HepG2 (cell line): ENCODE measurements around the gene ITIH2. TPM values are rescaled to one million over a fixed set of nuclear protein-coding genes. Genes with fewer than 3 reads are reported as not detected.

Experiments used
- ATF7 ChIP-seq, 2 experiments: fragments of 450-650 bp in 1 of 2; sonication (generic) in 1 of 2; formaldehyde crosslinking in 1 of 2; IDR thresholded peaks; 2 replicates each; pipeline versions ENCODE4 v1.4.0 to v1.6.1; 2016 to 2020; ENCODE audit warnings: antibody characterized with exemption in 1 of 2, mild to moderate bottlenecking in 1 of 2, missing genetic modification reagents in 1 of 2
- ATM ChIP-seq: fragments of 450-650 bp; IDR thresholded peaks from 2 replicates; pipeline ENCODE4 v1.7.1; 2017; ENCODE audit warnings: mild to moderate bottlenecking, borderline replicate concordance
- CCDC6 ChIP-seq: sonication (generic); formaldehyde crosslinking; IDR thresholded peaks from 2 replicates; pipeline ENCODE4 v1.8.1; 2022; ENCODE audit warnings: mild to moderate bottlenecking, missing genetic modification reagents, moderate library complexity
- EHMT2 ChIP-seq: fragments of 200-600 bp; sonication (generic); IDR thresholded peaks from 2 replicates; pipeline ENCODE4 v1.7.0; 2017; ENCODE audit warnings: antibody characterized with exemption, low read depth, low read length, borderline replicate concordance
- FOSL2 ChIP-seq: sonication (generic); formaldehyde crosslinking; IDR thresholded peaks from 2 replicates; pipeline ENCODE4 v1.4.0; 2020; ENCODE audit warnings: missing genetic modification reagents
- FOXP1 ChIP-seq, 2 experiments: fragments of 450-650 bp in 1 of 2; IDR thresholded peaks; 2 replicates each; pipeline ENCODE4 v1.6.1; 2017 to 2018; ENCODE audit warnings: antibody characterized with exemption in 1 of 2
- GATA4 ChIP-seq: sonication (generic); IDR thresholded peaks from 2 replicates; pipeline ENCODE4 v1.6.1; 2016; ENCODE audit warnings: antibody characterized with exemption, low read depth, borderline replicate concordance
- GATAD1 ChIP-seq: IDR thresholded peaks from 2 replicates; pipeline ENCODE4 v1.6.1; 2016; ENCODE audit warnings: missing genetic modification reagents, missing compliant biosample characterization
- HDAC6 ChIP-seq: fragments of 200-600 bp; sonication (generic); IDR thresholded peaks from 2 replicates; pipeline ENCODE4 v1.7.0; 2017; ENCODE audit warnings: mild to moderate bottlenecking, antibody characterized with exemption, low read length, low read depth
- LCORL ChIP-seq, 2 experiments: fragments of 450-650 bp in 1 of 2; sonication (generic) in 1 of 2; formaldehyde crosslinking in 1 of 2; IDR thresholded peaks; 2 replicates each; pipeline versions ENCODE4 v1.5.0 to v1.6.1; 2017 to 2020; ENCODE audit warnings: antibody characterized with exemption in 1 of 2, missing genetic modification reagents in 1 of 2
- MTA1 ChIP-seq: sonication (generic); formaldehyde crosslinking; IDR thresholded peaks from 2 replicates; pipeline ENCODE4 v1.4.0; 2020; ENCODE audit warnings: missing genetic modification reagents, mild to moderate bottlenecking, borderline replicate concordance
- NCOA5 ChIP-seq: sonication (generic); formaldehyde crosslinking; IDR thresholded peaks from 2 replicates; pipeline ENCODE4 v1.4.0; 2020; ENCODE audit warnings: missing genetic modification reagents
- NFE2L1 ChIP-seq: sonication (generic); formaldehyde crosslinking; IDR thresholded peaks from 2 replicates; pipeline ENCODE4 v1.4.0; 2020; ENCODE audit warnings: missing genetic modification reagents, mild to moderate bottlenecking, borderline replicate concordance
- PAWR ChIP-seq: sonication (generic); formaldehyde crosslinking; IDR thresholded peaks from 2 replicates; pipeline ENCODE4 v1.4.0; 2020; ENCODE audit warnings: missing genetic modification reagents, mild to moderate bottlenecking, borderline replicate concordance
- PHF5A ChIP-seq: IDR thresholded peaks from one replicate; pipeline ENCODE4 v1.6.1; 2018; ENCODE audit warnings: low read depth, missing genetic modification reagents; ENCODE audit not compliant: unreplicated experiment
- REXO4 ChIP-seq: sonication (generic); formaldehyde crosslinking; IDR thresholded peaks from 2 replicates; pipeline ENCODE4 v1.8.0; 2022; ENCODE audit warnings: missing genetic modification reagents, mild to moderate bottlenecking, borderline replicate concordance
- RFXAP ChIP-seq: sonication (generic); formaldehyde crosslinking; IDR thresholded peaks from 2 replicates; pipeline ENCODE4 v1.4.0; 2020; ENCODE audit warnings: missing genetic modification reagents, borderline replicate concordance
- SALL2 ChIP-seq: sonication (generic); formaldehyde crosslinking; IDR thresholded peaks from 2 replicates; pipeline ENCODE4 v1.8.1; 2023; ENCODE audit warnings: mild to moderate bottlenecking, missing genetic modification reagents, inconsistent platforms
- SATB2 ChIP-seq: sonication (generic); formaldehyde crosslinking; IDR thresholded peaks from 2 replicates; pipeline ENCODE4 v1.5.0; 2020; ENCODE audit warnings: missing genetic modification reagents
- SRSF9 ChIP-seq: fragments of 200-400 bp; formaldehyde crosslinking; IDR thresholded peaks from 2 replicates; pipeline ENCODE4 v1.6.1; 2018; ENCODE audit warnings: borderline replicate concordance, mild to moderate bottlenecking, low read depth, low read length; ENCODE audit not compliant: insufficient read depth, poor library complexity, severe bottlenecking
- TAF15 ChIP-seq: fragments of 200-400 bp; formaldehyde crosslinking; IDR thresholded peaks from one replicate; pipeline ENCODE4 v1.6.1; 2018; ENCODE audit warnings: mild to moderate bottlenecking, low read depth, low read length; ENCODE audit not compliant: poor library complexity, severe bottlenecking
- XRCC5 ChIP-seq: fragments of 200-400 bp; formaldehyde crosslinking; optimal IDR thresholded peaks from 2 replicates; pipeline ENCODE3; 2017; ENCODE audit warnings: mild to moderate bottlenecking, low read length
- ZFAT ChIP-seq: sonication (generic); formaldehyde crosslinking; conservative IDR thresholded peaks from 2 replicates; pipeline ENCODE4 v1.8.1; 2023; ENCODE audit warnings: missing genetic modification reagents, inconsistent platforms
- ZFP91 ChIP-seq: sonication (generic); formaldehyde crosslinking; IDR thresholded peaks from 2 replicates; pipeline ENCODE4 v1.9.0; 2022; ENCODE audit warnings: missing genetic modification reagents, mild to moderate bottlenecking, borderline replicate concordance
- ZFX ChIP-seq: sonication (generic); formaldehyde crosslinking; IDR thresholded peaks from 2 replicates; pipeline ENCODE4 v1.4.0; 2020; ENCODE audit warnings: mild to moderate bottlenecking, low read depth, missing genetic modification reagents, moderate library complexity
- ZNF33B ChIP-seq: sonication (generic); formaldehyde crosslinking; IDR thresholded peaks from 2 replicates; pipeline ENCODE4 v1.5.1; 2020; ENCODE audit warnings: mild to moderate bottlenecking, missing genetic modification reagents
- ZNF432 ChIP-seq: sonication (generic); formaldehyde crosslinking; IDR thresholded peaks from 2 replicates; pipeline ENCODE4 v1.5.0; 2020; ENCODE audit warnings: missing genetic modification reagents, mild to moderate bottlenecking, borderline replicate concordance
- polyA plus RNA-seq, 8 experiments: library from polyadenylated mRNA; depleted of rRNA in 3 of 8; stranded (reverse) in 7 of 8; unstranded in 1 of 8; fragments of >200 nt; fragmentation: Illumina TruSeq in 4 of 8; extraction: Trizol in 4 of 8; gene quantifications; 2 replicates each; pipeline versions ENCODE4 v1.2.1 to v1.2.3, GENCODE V29; 2011 to 2016; ENCODE audit warnings: low read depth in 4 of 8, missing spikeins in 1 of 8, mixed read lengths in 1 of 8; ENCODE audit not compliant: insufficient read depth in 1 of 8
- total RNA-seq, 5 experiments: library from RNA; depleted of rRNA; stranded (reverse); fragments of >200 nt; fragmentation: Illumina TruSeq; extraction: Trizol; gene quantifications; 2 replicates each; pipeline ENCODE4 v1.2.3, GENCODE V29; 2016; ENCODE audit warnings: low read depth in 1 of 5
- TF ChIP-seq, protein P1 (sequence below): sonication (generic); formaldehyde crosslinking; IDR thresholded peaks from 2 replicates; pipeline ENCODE4 v1.5.1; 2020; ENCODE audit warnings: missing genetic modification reagents, mild to moderate bottlenecking, borderline replicate concordance

The ITIH2 gene
- total and polyA plus RNA-seq, 2 of the 13 experiments (the other 11 are each of a cell fraction or from before 2014, with no cell fraction given), result 1,197 to 1,427 TPM

DNA sequence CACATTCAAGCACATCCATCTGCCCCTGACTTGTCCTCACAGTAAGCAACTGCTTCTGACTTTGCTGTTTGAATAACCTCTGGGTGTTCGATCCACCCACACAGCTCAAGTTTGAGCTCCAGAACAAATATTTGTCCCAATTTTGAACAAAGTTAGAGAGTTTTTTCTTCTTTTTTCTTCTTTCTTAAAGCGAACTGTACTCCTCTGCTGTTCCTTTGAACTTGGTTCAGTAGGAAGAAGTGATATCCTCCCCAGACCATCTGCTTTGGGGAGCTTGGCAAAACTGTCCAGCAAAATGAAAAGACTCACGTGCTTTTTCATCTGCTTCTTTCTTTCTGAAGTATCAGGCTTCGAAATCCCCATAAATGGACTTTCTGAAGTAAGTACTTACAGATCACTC lies at the start of gene ITIH2 (continued):
- TF ChIP-seq ZNF33B (CRISPR knock-in tag), result no peak
- TF ChIP-seq REXO4 (CRISPR knock-in tag), result no peak
- TF ChIP-seq LCORL (IDR thresholded peaks at IDR 0.05), result no peak
- no peak for TF ChIP-seq LCORL (CRISPR knock-in tag; IDR thresholded peaks at IDR 0.05)
- TF ChIP-seq FOSL2 (CRISPR knock-in tag), result peak; percentile 44
- no peak for TF ChIP-seq MTA1 (CRISPR knock-in tag)
- no peak for TF ChIP-seq ZFAT
- no peak for TF ChIP-seq ATM
- TF ChIP-seq, protein P1, sequence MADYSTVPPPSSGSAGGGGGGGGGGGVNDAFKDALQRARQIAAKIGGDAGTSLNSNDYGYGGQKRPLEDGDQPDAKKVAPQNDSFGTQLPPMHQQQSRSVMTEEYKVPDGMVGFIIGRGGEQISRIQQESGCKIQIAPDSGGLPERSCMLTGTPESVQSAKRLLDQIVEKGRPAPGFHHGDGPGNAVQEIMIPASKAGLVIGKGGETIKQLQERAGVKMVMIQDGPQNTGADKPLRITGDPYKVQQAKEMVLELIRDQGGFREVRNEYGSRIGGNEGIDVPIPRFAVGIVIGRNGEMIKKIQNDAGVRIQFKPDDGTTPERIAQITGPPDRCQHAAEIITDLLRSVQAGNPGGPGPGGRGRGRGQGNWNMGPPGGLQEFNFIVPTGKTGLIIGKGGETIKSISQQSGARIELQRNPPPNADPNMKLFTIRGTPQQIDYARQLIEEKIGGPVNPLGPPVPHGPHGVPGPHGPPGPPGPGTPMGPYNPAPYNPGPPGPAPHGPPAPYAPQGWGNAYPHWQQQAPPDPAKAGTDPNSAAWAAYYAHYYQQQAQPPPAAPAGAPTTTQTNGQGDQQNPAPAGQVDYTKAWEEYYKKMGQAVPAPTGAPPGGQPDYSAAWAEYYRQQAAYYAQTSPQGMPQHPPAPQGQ (CRISPR knock-in tag), result no peak
- TF ChIP-seq ZNF432 (CRISPR knock-in tag), result no peak
- TF ChIP-seq ZFP91, result no peak; the same call in 1 of the 2 replicates
- no peak for TF ChIP-seq ATF7 (IDR thresholded peaks at IDR 0.05)
- TF ChIP-seq ATF7 (CRISPR knock-in tag; IDR thresholded peaks at IDR 0.05), result no peak
- TF ChIP-seq TAF15, result no peak
- no peak for TF ChIP-seq SRSF9
- TF ChIP-seq GATA4, result no peak
- TF ChIP-seq HDAC6, result no peak
- TF ChIP-seq RFXAP, result no peak
- TF ChIP-seq SALL2, result no peak
- no peak for TF ChIP-seq XRCC5
- TF ChIP-seq NFE2L1 (CRISPR knock-in tag), result no peak
- no peak for TF ChIP-seq GATAD1 (CRISPR knock-in tag)
- 0 out of 2 replicates have a peak, but pooled peaks have one; percentile 28 for TF ChIP-seq SATB2 (CRISPR knock-in tag)
- TF ChIP-seq PAWR (CRISPR knock-in tag), result no peak
- TF ChIP-seq EHMT2, result no peak
- no peak for TF ChIP-seq PHF5A (CRISPR knock-in tag)
- TF ChIP-seq NCOA5 (CRISPR knock-in tag), result no peak
- no peak for TF ChIP-seq CCDC6
- TF ChIP-seq ZFX (CRISPR knock-in tag), result no peak
- no peak for TF ChIP-seq FOXP1 (IDR thresholded peaks at IDR 0.05)
- TF ChIP-seq FOXP1 (CRISPR knock-in tag; IDR thresholded peaks at IDR 0.05), result peak; percentile 69
